ENCODE results near the gene OSGIN1. TPM values are rescaled to one million over a fixed set of nuclear protein-coding genes. Genes with fewer than 3 reads are reported as not detected.

Gene OSGIN1
- total and polyA plus RNA-seq, 3 donors from 2014 or later = 12.3 to 18.5 (median 13.5) TPM

DNA sequence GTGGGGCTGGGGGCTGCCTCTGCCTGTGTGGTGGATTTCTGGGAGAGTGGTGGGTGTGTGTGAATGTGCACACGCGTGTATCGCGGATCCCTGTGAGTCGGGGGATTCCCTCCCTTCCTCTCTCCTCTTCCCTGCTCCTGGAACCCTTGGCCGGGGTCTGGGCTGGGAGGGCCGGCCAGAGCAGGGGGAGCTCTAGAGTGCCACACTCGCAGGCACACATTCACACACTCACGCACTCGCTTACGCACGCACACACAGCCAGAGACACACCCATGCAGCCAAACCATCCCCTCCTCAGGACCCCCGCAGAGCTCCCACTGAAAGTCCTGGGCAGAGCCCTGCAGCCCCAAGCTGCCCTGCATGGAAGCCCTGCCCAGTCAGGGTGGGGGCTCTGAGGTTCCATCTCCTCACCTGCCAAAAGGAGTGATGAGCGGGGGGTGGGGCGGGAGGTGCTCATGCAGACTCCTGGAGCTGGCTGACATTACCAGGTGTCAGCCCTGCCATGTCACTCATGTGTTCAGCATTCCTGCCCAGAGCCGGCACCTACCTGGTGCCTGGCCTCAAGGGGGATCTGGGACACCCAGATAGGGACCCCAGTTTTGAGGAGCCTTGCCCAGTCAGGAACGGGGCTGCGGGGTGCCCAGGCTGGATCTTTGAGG is 16.9 kb downstream of the OSGIN1 start:
- intact Hi-C loops (cut with DNase I; ENCODE audit: low total_unique reads) = loop anchor here (5.0 to 10.0 kb wide), 2 partner anchors 92 to 215 kb away; partner anchors contain the start of gene TAF1C
- no peaks in the 10 kb centered on the region for H3K27me3 ChIP-seq
- WGBS, 2 donors = 50 to 67% methylated on average over 15 to 18 of the region's 18 CpGs
- no peak overlapping the region for H3K27ac ChIP-seq
- no peaks in the 10 kb centered on the region for H3K36me3 ChIP-seq (ENCODE audit: low read depth, missing control alignments)
- no peak for DNase-seq
- no peak overlapping the region for H3K4me3 ChIP-seq
- no peaks in the 10 kb centered on the region for H3K4me1 ChIP-seq
- H3K9me3 ChIP-seq = no peaks in the 10 kb centered on the region
- no peak for TF ChIP-seq POLR2A (IDR thresholded peaks at IDR 0.05)
- TF ChIP-seq, protein P1, sequence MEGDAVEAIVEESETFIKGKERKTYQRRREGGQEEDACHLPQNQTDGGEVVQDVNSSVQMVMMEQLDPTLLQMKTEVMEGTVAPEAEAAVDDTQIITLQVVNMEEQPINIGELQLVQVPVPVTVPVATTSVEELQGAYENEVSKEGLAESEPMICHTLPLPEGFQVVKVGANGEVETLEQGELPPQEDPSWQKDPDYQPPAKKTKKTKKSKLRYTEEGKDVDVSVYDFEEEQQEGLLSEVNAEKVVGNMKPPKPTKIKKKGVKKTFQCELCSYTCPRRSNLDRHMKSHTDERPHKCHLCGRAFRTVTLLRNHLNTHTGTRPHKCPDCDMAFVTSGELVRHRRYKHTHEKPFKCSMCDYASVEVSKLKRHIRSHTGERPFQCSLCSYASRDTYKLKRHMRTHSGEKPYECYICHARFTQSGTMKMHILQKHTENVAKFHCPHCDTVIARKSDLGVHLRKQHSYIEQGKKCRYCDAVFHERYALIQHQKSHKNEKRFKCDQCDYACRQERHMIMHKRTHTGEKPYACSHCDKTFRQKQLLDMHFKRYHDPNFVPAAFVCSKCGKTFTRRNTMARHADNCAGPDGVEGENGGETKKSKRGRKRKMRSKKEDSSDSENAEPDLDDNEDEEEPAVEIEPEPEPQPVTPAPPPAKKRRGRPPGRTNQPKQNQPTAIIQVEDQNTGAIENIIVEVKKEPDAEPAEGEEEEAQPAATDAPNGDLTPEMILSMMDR (IDR thresholded peaks at IDR 0.05) = no peak

DNA sequence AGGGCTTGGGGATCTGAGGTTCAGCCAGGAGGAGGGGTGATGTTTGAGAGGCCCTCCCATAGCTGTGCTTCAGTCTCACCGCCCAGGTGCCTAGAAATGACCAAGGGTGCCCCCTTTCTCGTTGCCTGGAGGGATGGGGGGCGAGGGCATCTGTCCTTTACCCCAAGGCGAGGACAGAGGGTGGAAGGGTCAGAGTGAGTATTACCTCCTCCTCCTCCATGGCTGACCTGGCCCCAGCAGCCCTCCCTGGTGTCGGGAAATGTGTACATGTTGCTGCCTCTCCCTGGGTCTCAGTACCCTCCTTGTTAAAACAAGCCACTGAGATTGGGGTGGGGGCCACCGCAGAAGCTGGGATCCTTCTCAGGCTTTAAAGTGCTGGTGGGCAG is 17.4 kb downstream of the OSGIN1 start:
- no peak for TF ChIP-seq POLR2A (IDR thresholded peaks at IDR 0.05)
- TF ChIP-seq, protein P1 (IDR thresholded peaks at IDR 0.05) = no peak
- intact Hi-C loops (cut with DNase I; ENCODE audit: low total_unique reads) = no loop called here
- Histone ChIP-seq H3K27ac (no peak overlapping the region), H3K36me3 (ENCODE audit: low read depth, missing control alignments) (no peaks in the 10 kb centered on the region), H3K4me1 (no peaks in the 10 kb centered on the region), H3K4me3 (no peak overlapping the region), H3K9me3 (no peaks in the 10 kb centered on the region), H3K27me3 (no peaks in the 10 kb centered on the region)
- 74 to 85% methylated on average over 4 to 6 of the region's 6 CpGs for WGBS, 2 donors
- DNase-seq = no peak

DNA sequence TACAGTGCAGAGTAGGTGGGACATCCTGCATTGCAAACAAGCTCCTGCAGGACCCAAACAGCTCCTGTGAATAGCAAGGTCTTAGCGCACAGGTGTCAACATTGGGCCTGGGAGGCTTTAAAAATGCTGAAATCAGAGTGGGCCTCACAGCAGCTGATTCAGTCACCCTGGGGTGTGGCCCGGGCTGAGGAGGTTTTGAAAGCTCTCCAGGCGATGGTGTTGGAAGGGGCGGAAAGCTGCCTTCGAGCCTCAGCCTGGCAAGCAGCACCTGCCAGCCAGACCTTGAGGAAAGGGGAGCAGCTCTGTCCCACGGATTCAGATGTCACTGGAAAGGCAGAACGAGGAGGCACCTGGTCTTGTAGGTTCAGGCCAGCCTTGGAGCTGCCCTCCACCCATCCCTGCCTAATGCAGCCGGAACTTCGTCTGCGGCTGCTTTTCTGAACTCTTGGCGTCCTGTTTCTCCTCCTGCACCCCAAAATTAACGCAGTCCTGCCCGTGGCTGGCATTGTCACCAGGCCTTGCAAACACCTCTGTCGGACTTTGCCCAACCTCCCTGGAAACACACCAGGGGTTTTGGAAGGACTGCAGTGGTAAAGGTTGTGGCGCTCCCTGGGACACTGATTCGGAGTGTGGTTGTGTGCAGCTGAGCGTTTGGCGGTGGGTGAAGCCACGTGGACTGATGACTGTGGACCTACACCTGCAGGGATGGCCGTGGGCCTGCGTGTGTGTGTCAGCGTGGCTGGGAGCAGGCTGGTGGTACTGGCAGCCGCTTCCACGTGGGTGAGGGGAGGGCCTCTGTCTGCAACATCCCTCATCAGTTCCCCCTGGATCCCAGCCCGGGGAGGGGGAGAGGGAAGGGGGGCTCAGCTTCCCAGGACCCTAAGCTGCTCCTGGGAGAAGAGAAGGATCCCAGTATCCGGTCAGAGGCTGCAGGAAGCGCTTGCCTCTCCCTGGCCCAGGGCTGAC is 18.4 kb downstream of the OSGIN1 start:
- Histone ChIP-seq H3K4me1 (no peaks in the 10 kb centered on the region), H3K9me3 (no peaks in the 10 kb centered on the region), H3K27ac (no peak overlapping the region), H3K4me3 (no peak overlapping the region), H3K36me3 (ENCODE audit: low read depth, missing control alignments) (no peaks in the 10 kb centered on the region), H3K27me3 (no peaks in the 10 kb centered on the region)
- intact Hi-C loops (cut with DNase I; ENCODE audit: low total_unique reads) = no loop called here
- no peak for DNase-seq
- TF ChIP-seq POLR2A (IDR thresholded peaks at IDR 0.05) = no peak
- TF ChIP-seq, protein P1 (IDR thresholded peaks at IDR 0.05) = no peak
- 81 to 83% methylated on average over 23 to 25 of the region's 27 CpGs for WGBS, 2 donors

DNA sequence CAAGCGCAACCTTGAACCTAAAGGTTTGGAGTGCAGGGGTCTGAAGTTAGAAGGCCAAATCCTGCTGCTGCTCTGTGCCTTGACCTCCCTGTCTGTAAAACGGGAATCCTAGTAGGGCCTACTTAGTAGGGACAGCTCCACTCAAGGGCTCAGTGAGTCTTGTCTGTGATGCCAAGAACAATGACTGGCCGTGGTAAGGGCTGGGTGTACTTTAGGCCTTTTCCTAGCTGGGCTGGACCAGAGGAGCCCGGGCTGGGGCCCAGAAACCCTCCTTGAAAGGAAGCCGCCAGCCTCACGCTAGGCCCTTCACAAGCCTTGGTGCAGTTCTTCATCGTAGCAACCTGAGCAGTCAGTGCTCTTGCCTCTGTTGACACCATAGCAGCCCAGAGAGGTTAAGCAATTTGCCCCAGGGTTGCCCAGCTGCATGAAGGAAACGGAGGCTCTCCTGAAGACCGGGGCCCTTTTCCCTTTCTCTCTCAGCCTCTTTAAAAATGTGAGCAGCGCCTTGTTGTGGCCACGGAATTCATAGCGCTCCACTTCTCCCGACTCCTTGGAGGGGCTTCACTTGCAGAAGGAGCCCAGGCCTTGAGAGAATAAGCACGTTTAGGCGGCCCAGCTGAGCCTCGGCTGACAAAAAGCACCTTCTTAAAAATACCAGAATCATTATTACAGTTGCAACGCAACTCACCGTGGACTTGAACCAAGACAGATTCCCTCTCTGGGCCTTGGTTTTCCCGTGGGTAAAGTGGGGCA is 19.4 kb downstream of the OSGIN1 start:
- no peaks in the 10 kb centered on the region for H3K9me3 ChIP-seq
- TF ChIP-seq POLR2A (IDR thresholded peaks at IDR 0.05) = no peak
- TF ChIP-seq, protein P1 (IDR thresholded peaks at IDR 0.05) = no peak
- 85 to 87% methylated on average over 17 to 19 of the region's 19 CpGs for WGBS, 2 donors
- DNase-seq = no peak
- intact Hi-C loops (cut with DNase I; ENCODE audit: low total_unique reads) = no loop called here
- H3K27me3 ChIP-seq = no peaks in the 10 kb centered on the region
- no peaks in the 10 kb centered on the region for H3K36me3 ChIP-seq (ENCODE audit: low read depth, missing control alignments)
- no peak overlapping the region for H3K4me3 ChIP-seq
- no peaks in the 10 kb centered on the region for H3K4me1 ChIP-seq
- no peak overlapping the region for H3K27ac ChIP-seq
